ENCODE measurements around the gene HCAR1.
A peak's percentile ranks its signal among the peaks of the same experiment; 100 is the strongest.

GRCh38 chr12:122681814-122682213 is 48.8 kb downstream of the HCAR1 start:
- TF ChIP-seq EZH2 (IDR thresholded peaks at IDR 0.05; ENCODE audit: insufficient read depth, poor library complexity, severe bottlenecking) (no peak), EZH2phosphoT487 (IDR thresholded peaks at IDR 0.05; ENCODE audit: insufficient read depth, low read depth) (0 out of 2 replicates have a peak, but pooled peaks have one; percentile 39)

All from GM23248 (cell line).